ENCODE data around the gene XK. TPM values are rescaled to one million over a fixed set of nuclear protein-coding genes. Genes with fewer than 3 reads are reported as not detected.
"Not testable (repeated sequence)": the region's sequence is repeated elsewhere in the genome, so short reads cannot be mapped to it uniquely, and the experiment has no call there.

Gene XK
- total and polyA plus RNA-seq, 10 donors = 0.09 to 6.5 (median 1.0) TPM

DNA sequence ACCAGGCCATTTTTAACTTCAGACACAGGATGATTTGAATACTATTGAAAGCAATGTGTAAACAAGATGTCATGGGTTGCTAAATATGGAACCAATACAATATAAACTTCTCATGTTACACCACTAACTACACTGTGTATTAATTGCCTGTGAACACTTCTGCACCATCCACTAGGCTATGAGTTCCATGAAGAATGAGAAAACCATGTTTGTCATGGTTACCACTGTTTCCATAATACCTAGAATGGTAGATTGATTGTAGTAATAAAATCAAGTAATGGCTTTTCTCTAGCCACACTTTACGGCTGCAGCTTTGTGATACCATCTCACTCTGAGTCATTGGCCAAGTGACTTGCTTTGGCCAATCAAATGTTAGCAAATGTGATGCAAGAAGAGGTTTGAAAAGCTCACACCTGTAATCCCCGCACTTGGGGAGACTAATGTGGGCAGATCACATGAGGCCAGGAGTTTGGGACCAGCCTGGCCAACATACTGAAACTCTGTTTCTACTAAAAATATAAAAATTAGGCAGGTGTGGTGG is 74.4 kb downstream of the XK start:
- TF ChIP-seq, protein P1, sequence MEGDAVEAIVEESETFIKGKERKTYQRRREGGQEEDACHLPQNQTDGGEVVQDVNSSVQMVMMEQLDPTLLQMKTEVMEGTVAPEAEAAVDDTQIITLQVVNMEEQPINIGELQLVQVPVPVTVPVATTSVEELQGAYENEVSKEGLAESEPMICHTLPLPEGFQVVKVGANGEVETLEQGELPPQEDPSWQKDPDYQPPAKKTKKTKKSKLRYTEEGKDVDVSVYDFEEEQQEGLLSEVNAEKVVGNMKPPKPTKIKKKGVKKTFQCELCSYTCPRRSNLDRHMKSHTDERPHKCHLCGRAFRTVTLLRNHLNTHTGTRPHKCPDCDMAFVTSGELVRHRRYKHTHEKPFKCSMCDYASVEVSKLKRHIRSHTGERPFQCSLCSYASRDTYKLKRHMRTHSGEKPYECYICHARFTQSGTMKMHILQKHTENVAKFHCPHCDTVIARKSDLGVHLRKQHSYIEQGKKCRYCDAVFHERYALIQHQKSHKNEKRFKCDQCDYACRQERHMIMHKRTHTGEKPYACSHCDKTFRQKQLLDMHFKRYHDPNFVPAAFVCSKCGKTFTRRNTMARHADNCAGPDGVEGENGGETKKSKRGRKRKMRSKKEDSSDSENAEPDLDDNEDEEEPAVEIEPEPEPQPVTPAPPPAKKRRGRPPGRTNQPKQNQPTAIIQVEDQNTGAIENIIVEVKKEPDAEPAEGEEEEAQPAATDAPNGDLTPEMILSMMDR (IDR thresholded peaks at IDR 0.05 in 8 of 11, conservative IDR thresholded peaks at IDR 0.05 in 3 of 11) = no peak
- TF ChIP-seq POLR2A (IDR thresholded peaks at IDR 0.05) (no peak), POLR2AphosphoS5 (IDR thresholded peaks at IDR 0.05) (no peak)
- no peaks in the 10 kb centered on the region for H3K27me3 ChIP-seq (replicated peaks in 1 of 7)
- peaks cover under 1 to 35% (median 14%) of the 10 kb centered on the region in 6 donors for H3K4me1 ChIP-seq
- H3K27ac ChIP-seq = no peak overlapping the region
- no peaks in the 10 kb centered on the region for H3K9me3 ChIP-seq
- WGBS, 5 donors = 77 to 92% (median 90%) methylated on average over 2 of the region's 2 CpGs
- H3K4me3 ChIP-seq = no peak overlapping the region
- intact Hi-C loops (cut with DNase I; ENCODE audit: low total_unique reads) = no loop called here
- no peak for DNase-seq
- no peaks in the 10 kb centered on the region for H3K36me3 ChIP-seq

- intact Hi-C loops (cut with DNase I; ENCODE audit: low total_unique reads) = no loop called here
- H3K4me1 ChIP-seq = peaks cover 0 to 39% (median 2%) of the 10 kb centered on the region in 6 donors
- DNase-seq = no peak
- no peaks in the 10 kb centered on the region for H3K9me3 ChIP-seq
- H3K27me3 ChIP-seq (replicated peaks in 1 of 7) = no peaks in the 10 kb centered on the region
- TF ChIP-seq, protein P1 (IDR thresholded peaks at IDR 0.05 in 8 of 11, conservative IDR thresholded peaks at IDR 0.05 in 3 of 11) = no peak
- TF ChIP-seq POLR2A (IDR thresholded peaks at IDR 0.05) (no peak), POLR2AphosphoS5 (IDR thresholded peaks at IDR 0.05) (no peak)
- peak overlapping the region in 7 of 8 donors; percentile 38 to 73 (median 59) for H3K27ac ChIP-seq
- H3K4me3 ChIP-seq = no peak overlapping the region
- H3K36me3 ChIP-seq = no peaks in the 10 kb centered on the region
Measured at GRCh38 chrX:37763400-37763799, 77.8 kb downstream of the XK start.

DNA sequence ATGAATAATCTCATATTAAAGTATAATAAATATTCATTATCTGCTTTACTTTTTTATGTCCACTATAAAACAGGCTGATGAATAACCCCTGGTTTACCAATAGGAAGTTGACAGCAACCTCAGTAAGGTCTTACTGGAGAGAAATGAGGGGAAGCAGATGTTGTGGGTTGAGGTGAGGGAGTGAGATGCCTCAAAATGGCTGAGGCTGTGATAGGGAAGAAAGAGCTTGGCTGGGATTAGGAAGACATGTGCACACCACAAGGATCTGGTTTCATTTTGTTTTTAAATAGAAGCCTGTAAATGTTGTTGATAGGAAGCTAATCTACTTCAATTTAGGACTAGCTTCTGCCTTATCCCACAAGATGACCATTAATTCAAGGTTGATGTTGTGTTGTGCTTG is 79.9 kb downstream of the XK start:
- Histone ChIP-seq H3K36me3 (no peaks in the 10 kb centered on the region), H3K9me3 (no peaks in the 10 kb centered on the region), H3K4me3 (no peak overlapping the region), H3K27ac (no peak overlapping the region), H3K4me1 (peaks cover 0 to 39% (median 2%) of the 10 kb centered on the region in 6 donors), H3K27me3 (replicated peaks in 1 of 7) (no peaks in the 10 kb centered on the region)
- TF ChIP-seq, protein P1 (IDR thresholded peaks at IDR 0.05 in 8 of 11, conservative IDR thresholded peaks at IDR 0.05 in 3 of 11) = no peak
- no peak for TF ChIP-seq POLR2A (IDR thresholded peaks at IDR 0.05)
- no peak for TF ChIP-seq POLR2AphosphoS5 (IDR thresholded peaks at IDR 0.05)
- intact Hi-C loops (cut with DNase I; ENCODE audit: low total_unique reads) = no loop called here
- no peak for DNase-seq

DNA sequence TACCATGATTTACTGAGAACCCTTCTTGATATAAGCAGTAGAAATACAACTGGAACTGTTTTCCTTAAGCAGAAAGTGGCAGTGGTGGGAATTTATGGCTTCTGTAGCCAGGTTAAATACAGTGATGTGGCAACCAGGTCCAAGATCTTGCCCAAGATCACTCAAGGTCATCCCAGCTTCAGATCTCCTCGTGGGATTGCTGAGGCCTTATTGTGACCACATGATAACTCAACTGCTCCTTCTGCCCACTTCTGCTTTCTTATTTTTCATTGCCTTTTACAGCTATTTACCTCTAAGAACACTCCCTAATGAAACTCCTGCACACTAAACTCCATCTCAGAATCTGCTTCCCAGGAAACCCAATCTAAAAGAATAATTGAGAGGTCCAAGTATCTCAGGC is 81.8 kb downstream of the XK start:
- H3K4me1 ChIP-seq = peaks cover 0 to 37% (median 2%) of the 10 kb centered on the region in 6 donors
- DNase-seq = no peak
- no peaks in the 10 kb centered on the region for H3K9me3 ChIP-seq
- intact Hi-C loops (cut with DNase I; ENCODE audit: low total_unique reads) = no loop called here
- TF ChIP-seq, protein P1 (IDR thresholded peaks at IDR 0.05 in 8 of 11, conservative IDR thresholded peaks at IDR 0.05 in 3 of 11) = no peak
- TF ChIP-seq POLR2AphosphoS5 (IDR thresholded peaks at IDR 0.05) = no peak
- TF ChIP-seq POLR2A (IDR thresholded peaks at IDR 0.05) = no peak
- no peak overlapping the region for H3K27ac ChIP-seq
- no peaks in the 10 kb centered on the region for H3K36me3 ChIP-seq
- H3K4me3 ChIP-seq = no peak overlapping the region
- WGBS, 5 donors = 14 to 33% (median 28%) methylated on average over 1 of the region's 1 CpG
- H3K27me3 ChIP-seq (replicated peaks in 1 of 7) = no peaks in the 10 kb centered on the region

GRCh38 chrX:37768866-37769265 is 83.3 kb downstream of the XK start:
- WGBS, 5 donors = 86 to 96% (median 95%) methylated on average over 9 of the region's 9 CpGs
- H3K27me3 ChIP-seq (replicated peaks in 1 of 7); H3K27ac ChIP-seq; H3K9me3 ChIP-seq; intact Hi-C loops (cut with DNase I; ENCODE audit: low total_unique reads); H3K4me3 ChIP-seq; H3K36me3 ChIP-seq: not testable (repeated sequence)
- peaks cover 0 to 24% (median 0%) of the 10 kb centered on the region in 6 donors for H3K4me1 ChIP-seq
- DNase-seq = peak; percentile 57

All from spleen (tissue), 11 donors.